GM19351 (cell line): ENCODE measurements around the gene DEGS2.

Experiments used
- ATAC-seq: cut with Tn5 transposase; IDR thresholded peaks from one replicate; pipeline ENCODE4 v1.9.1; 2021; ENCODE audit warnings: mild to moderate bottlenecking, moderate library complexity; ENCODE audit not compliant: unreplicated experiment

The DEGS2 gene

GRCh38 chr14:100149851-100150611 is 9.4 kb downstream of the DEGS2 start:
- no peak for ATAC-seq

GRCh38 chr14:100148837-100149731 is 10.4 kb downstream of the DEGS2 start:
- no peak for ATAC-seq

GRCh38 chr14:100147691-100148464 is 11.6 kb downstream of the DEGS2 start:
- ATAC-seq, result no peak

DNA sequence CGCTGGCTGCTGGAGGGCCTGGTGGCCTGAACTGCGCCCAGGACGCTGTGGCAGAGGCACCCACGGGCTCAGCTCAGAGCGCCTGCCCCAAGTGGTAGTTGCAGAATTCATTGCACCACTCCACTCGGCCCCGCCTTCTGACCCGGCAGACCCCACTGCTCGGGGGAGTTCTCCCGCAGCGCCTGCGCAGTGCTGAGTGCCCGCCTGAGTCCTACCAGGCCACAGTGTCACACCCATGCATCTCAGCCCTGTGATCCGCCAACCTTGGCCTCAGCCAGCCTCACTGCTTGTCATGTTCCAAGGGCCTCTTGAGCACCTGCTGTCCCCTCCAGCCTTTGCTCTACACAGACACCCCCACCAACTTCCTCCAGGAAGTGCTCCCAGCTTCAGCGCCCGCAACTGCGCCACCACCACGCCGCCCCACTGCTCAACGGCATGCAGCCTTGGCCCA is 12.2 kb downstream of the DEGS2 start:
- peak; percentile 60 for ATAC-seq

GRCh38 chr14:100146531-100147091 is 12.8 kb downstream of the DEGS2 start:
- no peak for ATAC-seq

- no peak for ATAC-seq
These were observed 13.6 kb downstream of the DEGS2 start for GRCh38 chr14:100145682-100146464.

GRCh38 chr14:100144996-100145646 is 14.3 kb downstream of the DEGS2 start:
- no peak for ATAC-seq

GRCh38 chr14:100144645-100144995 is 14.8 kb downstream of the DEGS2 start:
- ATAC-seq, result no peak

- no peak for ATAC-seq
These were observed 15.5 kb downstream of the DEGS2 start for GRCh38 chr14:100143934-100144333.

GRCh38 chr14:100143523-100143922 is 15.9 kb downstream of the DEGS2 start:
- ATAC-seq, result no peak

GRCh38 chr14:100142073-100143040 is 17.1 kb downstream of the DEGS2 start:
- ATAC-seq, result no peak

GRCh38 chr14:100141098-100141497 is 18.3 kb downstream of the DEGS2 start:
- no peak for ATAC-seq

DNA sequence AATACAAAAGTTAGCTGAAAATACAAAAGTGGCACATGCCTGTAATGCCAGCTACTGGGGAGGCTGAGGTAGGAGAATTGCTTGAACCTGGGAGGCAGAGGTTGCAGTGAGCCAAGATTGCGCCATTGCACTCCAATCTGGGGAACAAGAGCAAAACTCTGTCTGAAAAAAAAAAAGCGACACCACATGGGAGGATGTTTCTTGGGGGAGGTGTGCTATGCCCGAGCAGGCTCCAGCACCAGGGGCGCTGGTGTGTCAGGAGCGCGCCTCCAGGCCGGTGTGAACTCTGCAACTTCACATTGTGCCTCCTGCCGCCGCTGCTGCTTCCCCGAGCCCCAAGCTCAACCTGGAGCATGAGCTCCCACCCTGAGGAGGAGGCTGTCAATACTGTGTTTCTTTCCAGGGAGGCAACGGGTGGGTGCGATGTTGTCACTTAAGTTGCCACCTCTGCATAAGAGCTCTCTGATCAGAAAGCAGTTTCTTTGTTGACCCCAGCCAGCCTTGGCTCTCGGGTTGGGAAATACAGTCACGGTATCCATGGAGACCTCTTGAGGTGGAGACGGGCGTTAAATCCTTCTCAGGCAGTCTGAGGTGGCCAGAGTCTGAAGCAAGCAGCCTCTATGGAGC is 18.9 kb downstream of the DEGS2 start:
- ATAC-seq, result no peak

- ATAC-seq, result no peak
These were observed 20.5 kb downstream of the DEGS2 start for GRCh38 chr14:100138955-100139354.

DNA sequence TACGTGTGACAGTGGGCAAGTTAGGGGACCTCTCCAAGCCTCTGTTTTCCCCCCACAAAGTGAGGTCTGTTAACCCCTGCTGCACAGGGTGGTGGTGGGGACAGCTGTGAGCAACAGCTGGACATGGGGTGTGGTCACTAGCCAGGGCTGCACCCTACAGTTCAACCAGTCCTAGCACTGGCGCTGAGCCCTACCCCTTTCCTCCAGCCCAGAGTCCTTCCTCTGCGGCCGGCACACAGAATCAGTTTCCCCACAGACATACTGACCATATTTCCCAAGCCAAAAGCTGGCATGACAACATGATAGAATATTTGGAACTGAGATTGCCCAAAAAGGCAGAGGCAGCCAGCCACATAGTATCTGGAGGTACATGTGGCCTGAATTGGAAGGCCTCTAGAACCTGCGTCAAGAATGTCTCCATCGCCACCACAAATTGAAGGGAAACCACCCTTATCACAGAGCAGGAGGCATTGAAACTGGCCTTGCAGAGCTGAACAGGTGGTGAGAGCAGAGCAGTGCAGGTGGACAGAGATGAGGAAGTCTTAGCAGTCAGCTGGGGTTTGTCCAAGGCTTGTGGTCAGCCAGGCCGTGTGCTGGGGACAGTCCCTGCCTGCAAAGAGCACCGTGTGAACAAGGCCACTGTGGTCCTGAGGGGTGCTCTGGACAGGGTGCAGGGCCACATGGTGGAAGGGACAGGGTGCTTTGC is 21.2 kb downstream of the DEGS2 start:
- peak; percentile 56 for ATAC-seq

DNA sequence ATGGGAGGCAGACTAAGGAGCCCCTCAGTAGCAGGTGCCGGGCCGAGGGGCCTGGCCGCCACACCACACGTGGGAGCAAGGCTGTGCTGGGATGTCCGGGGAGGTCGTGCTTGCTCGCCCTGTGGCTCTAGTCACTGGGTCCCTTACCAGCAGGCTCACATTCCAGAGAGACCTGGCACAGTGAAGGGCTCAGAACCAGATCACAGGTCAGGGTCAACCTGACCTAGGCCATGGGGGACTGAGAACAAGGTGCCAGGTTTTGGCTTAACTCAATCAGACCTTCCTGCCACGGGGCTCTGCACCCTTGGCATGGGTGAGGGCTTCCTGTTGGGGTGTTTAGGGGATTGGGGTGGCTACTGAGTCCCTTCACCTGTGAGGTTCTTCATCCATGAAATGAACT is 22.3 kb downstream of the DEGS2 start:
- ATAC-seq, result no peak

DNA sequence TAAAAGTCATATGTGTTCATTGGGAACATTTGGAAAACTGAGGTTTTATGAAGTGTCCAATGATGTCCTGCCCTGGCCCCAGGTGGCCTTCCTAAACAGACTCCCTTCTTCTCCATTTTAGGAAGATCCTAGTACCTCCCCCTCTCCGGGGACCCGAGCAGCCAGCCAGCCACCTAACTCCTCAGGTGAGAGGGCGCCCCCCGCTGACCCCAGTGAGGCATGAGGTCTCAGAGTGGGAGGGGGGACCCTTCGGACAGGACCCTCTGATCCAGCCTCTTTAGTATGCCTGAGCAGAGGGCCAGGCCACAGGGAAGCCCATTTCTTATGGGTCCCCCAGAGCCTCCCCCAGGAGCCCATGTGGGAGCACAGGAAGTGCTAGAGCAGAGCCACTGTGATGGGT is 23.7 kb downstream of the DEGS2 start:
- ATAC-seq, result no peak
